KMS-11 (cell line): ENCODE results near the gene BRINP1.

ENCODE experiments used
- H2AFZ ChIP-seq: fragments of 200-600 bp; sonication (generic); 2 replicates; pipeline ENCODE4 v1.6.1; 2016; ENCODE audit warnings: antibody characterized with exemption, mixed run types, low read depth
- H3K27ac ChIP-seq: fragments of 200-600 bp; sonication (generic); 2 replicates; pipeline ENCODE4 v1.6.1; 2016; ENCODE audit warnings: mild to moderate bottlenecking, mixed run types
- H3K27me3 ChIP-seq: fragments of 200-600 bp; sonication (generic); 2 replicates; pipeline ENCODE4 v1.6.1; 2017; ENCODE audit warnings: mild to moderate bottlenecking, low read depth, mixed run types, moderate library complexity; ENCODE audit not compliant: insufficient read depth
- H3K36me3 ChIP-seq: fragments of 200-600 bp; sonication (generic); 2 replicates; pipeline ENCODE4 v1.6.1; 2017; ENCODE audit warnings: mild to moderate bottlenecking, mixed run types; ENCODE audit not compliant: insufficient read depth
- H3K4me1 ChIP-seq: fragments of 200-600 bp; sonication (generic); 2 replicates; pipeline ENCODE4 v1.6.1; 2016; ENCODE audit warnings: mild to moderate bottlenecking, low read depth, mixed run types; ENCODE audit not compliant: poor library complexity, severe bottlenecking
- H3K4me2 ChIP-seq: fragments of 200-600 bp; sonication (generic); 2 replicates; pipeline ENCODE4 v1.7.0; 2016; ENCODE audit warnings: mild to moderate bottlenecking, mixed run types
- H3K4me3 ChIP-seq: fragments of 200-600 bp; sonication (generic); IDR thresholded peaks from 2 replicates; pipeline ENCODE4 v1.6.1; 2017; ENCODE audit warnings: low read depth, low read length, mixed read lengths; ENCODE audit not compliant: insufficient read depth
- H3K79me2 ChIP-seq: fragments of 200-600 bp; sonication (generic); 2 replicates; pipeline ENCODE4 v1.6.1; 2016; ENCODE audit warnings: low read depth, mixed run types; ENCODE audit not compliant: insufficient read depth
- H3K9ac ChIP-seq: fragments of 200-600 bp; sonication (generic); 2 replicates; pipeline ENCODE4 v1.6.1; 2016; ENCODE audit warnings: mild to moderate bottlenecking, mixed run types
- H4K20me1 ChIP-seq: fragments of 200-600 bp; sonication (generic); 2 replicates; pipeline ENCODE4 v1.6.1; 2016; ENCODE audit warnings: mild to moderate bottlenecking, mixed run types; ENCODE audit not compliant: insufficient read depth
- CTCF ChIP-seq: fragments of 200-600 bp; sonication (generic); conservative IDR thresholded peaks from 2 replicates; pipeline ENCODE4 v1.6.1; 2017; ENCODE audit warnings: low read depth, mild to moderate bottlenecking, antibody characterized with exemption, low read length, moderate library complexity, mixed read lengths

Gene BRINP1

GRCh38 chr9:119234636-119235035 is 134.6 kb downstream of the BRINP1 start:
- Histone ChIP-seq H3K36me3 (no peaks in the 10 kb centered on the region), H4K20me1 (no peaks in the 10 kb centered on the region), H3K79me2 (no peaks in the 10 kb centered on the region), H3K4me1 (no peaks in the 10 kb centered on the region), H3K4me3 (no peak overlapping the region), H3K4me2 (no peak overlapping the region), H2AFZ (no peak overlapping the region), H3K9ac (no peak overlapping the region), H3K27ac (no peak overlapping the region), H3K27me3 (no peaks in the 10 kb centered on the region)
- TF ChIP-seq CTCF, result no peak

GRCh38 chr9:119227422-119227821 is 141.8 kb downstream of the BRINP1 start:
- Histone ChIP-seq H4K20me1 (no peaks in the 10 kb centered on the region), H3K36me3 (no peaks in the 10 kb centered on the region), H2AFZ (no peak overlapping the region), H3K4me3 (no peak overlapping the region), H3K4me2 (no peak overlapping the region), H3K4me1 (no peaks in the 10 kb centered on the region), H3K79me2 (no peaks in the 10 kb centered on the region), H3K27me3 (no peaks in the 10 kb centered on the region), H3K27ac (no peak overlapping the region), H3K9ac (no peak overlapping the region)
- TF ChIP-seq CTCF, result no peak

- TF ChIP-seq CTCF, result no peak
- no peaks in the 10 kb centered on the region for H4K20me1 ChIP-seq
- no peaks in the 10 kb centered on the region for H3K4me1 ChIP-seq
- H3K79me2 ChIP-seq, result no peaks in the 10 kb centered on the region
- no peak overlapping the region for H2AFZ ChIP-seq
- no peak overlapping the region for H3K4me3 ChIP-seq
- H3K27ac ChIP-seq, result no peak overlapping the region
- H3K36me3 ChIP-seq, result no peaks in the 10 kb centered on the region
- H3K4me2 ChIP-seq, result no peak overlapping the region
- no peaks in the 10 kb centered on the region for H3K27me3 ChIP-seq
- H3K9ac ChIP-seq, result no peak overlapping the region
Measured at GRCh38 chr9:119224431-119224830, 144.8 kb downstream of the BRINP1 start.

GRCh38 chr9:119221276-119221675 is 148.0 kb downstream of the BRINP1 start:
- Histone ChIP-seq H3K4me1 (no peaks in the 10 kb centered on the region), H2AFZ (no peak overlapping the region), H3K36me3 (no peaks in the 10 kb centered on the region), H3K9ac (no peak overlapping the region), H4K20me1 (no peaks in the 10 kb centered on the region), H3K79me2 (no peaks in the 10 kb centered on the region), H3K27me3 (no peaks in the 10 kb centered on the region), H3K4me3 (no peak overlapping the region), H3K4me2 (no peak overlapping the region), H3K27ac (no peak overlapping the region)
- TF ChIP-seq CTCF, result no peak
